GM21360 (cell line): ENCODE measurements around the gene TUBA3D.
"Not testable (repeated sequence)": the region's sequence is repeated elsewhere in the genome, so short reads cannot be mapped to it uniquely, and the experiment has no call there.

Experiments used
- ATAC-seq: cut with Tn5 transposase; IDR thresholded peaks from one replicate; pipeline ENCODE4 v1.9.1; 2021; ENCODE audit warnings: mild to moderate bottlenecking, moderate library complexity; ENCODE audit not compliant: unreplicated experiment

The TUBA3D gene

GRCh38 chr2:131511969-131512870, 36.3 kb downstream of the TUBA3D start:
- not testable (repeated sequence) for ATAC-seq

- ATAC-seq: peak; percentile 59
These were observed 38.7 kb downstream of the TUBA3D start for GRCh38 chr2:131514408-131515166.

GRCh38 chr2:131515235-131515634, 39.3 kb downstream of the TUBA3D start:
- ATAC-seq: not testable (repeated sequence)

- no peak for ATAC-seq
These were observed 40.1 kb downstream of the TUBA3D start for GRCh38 chr2:131516011-131516410.

GRCh38 chr2:131516621-131517020, 40.7 kb downstream of the TUBA3D start:
- ATAC-seq: not testable (repeated sequence)

- no peak for ATAC-seq
These were observed 41.4 kb downstream of the TUBA3D start for GRCh38 chr2:131517106-131517831.

- not testable (repeated sequence) for ATAC-seq
These were observed 41.9 kb downstream of the TUBA3D start for GRCh38 chr2:131517856-131518255.

GRCh38 chr2:131518531-131518930, 42.6 kb downstream of the TUBA3D start:
- not testable (repeated sequence) for ATAC-seq

- no peak for ATAC-seq
These were observed 43.5 kb downstream of the TUBA3D start for GRCh38 chr2:131519466-131519865.

GRCh38 chr2:131519871-131520470, 44.1 kb downstream of the TUBA3D start:
- ATAC-seq: not testable (repeated sequence)

- no peak for ATAC-seq
These were observed 44.6 kb downstream of the TUBA3D start for GRCh38 chr2:131520526-131520925.

- not testable (repeated sequence) for ATAC-seq
These were observed 45.6 kb downstream of the TUBA3D start for GRCh38 chr2:131521524-131521923.

- ATAC-seq: no peak
These were observed 46.3 kb downstream of the TUBA3D start for GRCh38 chr2:131521961-131522781.

GRCh38 chr2:131525256-131525655, 49.3 kb downstream of the TUBA3D start:
- not testable (repeated sequence) for ATAC-seq

- peak; percentile 83 for ATAC-seq
These were observed 51.4 kb downstream of the TUBA3D start, which contains the start of gene CCDC74A for GRCh38 chr2:131527131-131528001. TSS of gene CCDC74A (plus strand) at chr2:131527888. CDS start at chr2:131527971, 83 bp downstream.

- ATAC-seq: peak; percentile 58
These were observed 53.3 kb downstream of the TUBA3D start for GRCh38 chr2:131528981-131529863.

GRCh38 chr2:131529864-131530445, 54.0 kb downstream of the TUBA3D start:
- not testable (repeated sequence) for ATAC-seq
